Midbrain (tissue), 1 donor: ENCODE measurements around the gene ZNHIT2.

Source experiments
- DNase-seq: peaks from one replicate; lab custom pipeline; 2025; lab: John Stamatoyannopoulos, UW

ZNHIT2 gene

DNA sequence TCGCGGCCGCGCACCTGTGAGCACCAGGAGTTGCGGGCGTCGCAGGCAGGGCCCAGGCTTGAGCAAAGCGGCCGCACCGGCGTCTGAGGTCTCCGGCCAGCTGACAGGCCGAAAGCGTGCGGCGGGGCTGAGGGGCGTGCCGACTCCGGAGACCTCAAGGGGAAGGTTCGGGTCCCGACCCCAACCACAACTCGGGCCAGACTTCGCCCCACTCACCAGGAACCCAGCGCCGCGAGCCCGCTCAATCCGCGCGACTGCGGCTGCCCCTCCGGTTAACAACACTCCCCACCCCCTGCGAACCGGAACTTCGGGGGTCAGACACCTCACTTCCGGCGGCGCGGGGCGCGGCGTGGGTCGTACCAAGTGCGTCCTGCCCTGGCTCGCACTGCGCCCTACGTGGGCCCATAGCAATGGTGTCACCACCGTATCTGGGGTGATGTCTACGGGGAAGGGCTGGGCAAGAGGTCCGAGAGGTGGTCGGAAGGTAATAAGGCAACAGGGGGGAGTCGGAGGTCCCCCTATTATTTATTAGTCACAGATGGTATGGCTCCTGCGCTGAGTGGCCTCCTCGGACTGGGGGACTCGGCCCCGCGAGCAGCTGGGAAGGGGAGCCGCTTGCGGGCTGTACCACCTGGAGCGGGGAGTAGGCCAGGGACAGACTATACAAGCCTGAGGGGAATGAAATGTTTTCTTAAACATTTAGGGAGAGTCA, 16.9 kb upstream of the ZNHIT2 start, which contains the start of gene SYVN1:
TSS of gene SYVN1 (minus strand) at position 280 of the 712 bp plus-strand sequence. CDS start 918 bp downstream, outside the sequence.
- peak; percentile 93 for DNase-seq

GRCh38 chr11:65133724-65134123, 16.2 kb upstream of the ZNHIT2 start:
- no peak for DNase-seq

DNA sequence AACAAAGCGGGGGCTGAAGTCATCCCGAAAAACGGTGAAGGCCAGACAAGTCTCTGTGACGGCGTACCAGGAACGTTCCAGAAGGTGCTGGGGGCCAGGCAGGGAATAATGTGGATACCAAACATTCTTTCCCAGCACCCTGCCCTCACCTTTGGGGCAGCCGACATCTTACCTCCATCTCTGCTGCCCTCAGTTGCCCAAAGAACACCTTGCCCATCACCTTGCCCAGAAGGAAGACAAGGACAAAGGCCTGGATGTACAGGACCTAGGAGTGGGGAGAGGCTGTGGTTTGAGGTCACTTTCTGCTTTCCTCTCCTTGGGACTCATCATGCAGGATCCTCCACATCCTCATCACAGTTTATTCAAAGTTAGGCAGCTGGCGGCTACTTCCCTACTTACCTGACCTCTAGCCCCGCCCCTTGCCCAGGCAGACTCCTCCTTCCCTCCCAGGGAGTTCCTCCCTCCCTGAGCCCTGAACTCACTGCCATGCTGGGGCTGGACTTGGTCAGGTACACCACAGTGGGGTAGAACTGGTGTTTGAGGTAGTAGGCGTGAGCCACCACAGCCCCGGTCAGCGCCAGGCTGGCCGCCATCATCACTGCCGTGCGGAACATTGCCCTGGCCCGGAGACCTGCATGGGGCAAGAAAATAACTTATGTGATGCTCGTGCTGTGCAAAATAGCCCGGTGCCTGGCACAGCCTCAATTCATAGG, 15.6 kb upstream of the ZNHIT2 start:
- no peak for DNase-seq

GRCh38 chr11:65132238-65132987, 14.9 kb upstream of the ZNHIT2 start:
- DNase-seq = no peak

- DNase-seq = no peak
These were observed 14.4 kb upstream of the ZNHIT2 start for GRCh38 chr11:65131895-65132237.

DNA sequence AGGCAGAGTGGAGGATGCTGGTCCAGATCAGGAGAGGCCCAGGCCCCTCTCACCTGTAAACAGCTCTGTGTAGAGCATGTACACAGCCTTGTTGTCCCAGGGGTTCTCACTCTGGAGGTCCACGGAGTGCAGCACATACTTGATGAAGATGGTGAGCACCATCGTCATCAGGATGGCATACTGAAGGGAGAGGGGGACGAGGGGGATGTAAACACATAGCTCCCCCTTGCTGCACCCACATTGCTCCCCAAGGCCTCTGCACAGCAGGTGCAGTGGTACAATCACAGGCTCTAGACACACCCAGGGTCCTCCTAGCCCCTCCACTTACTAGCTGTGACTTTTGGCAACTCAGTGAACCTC, 13.9 kb upstream of the ZNHIT2 start:
- no peak for DNase-seq

DNA sequence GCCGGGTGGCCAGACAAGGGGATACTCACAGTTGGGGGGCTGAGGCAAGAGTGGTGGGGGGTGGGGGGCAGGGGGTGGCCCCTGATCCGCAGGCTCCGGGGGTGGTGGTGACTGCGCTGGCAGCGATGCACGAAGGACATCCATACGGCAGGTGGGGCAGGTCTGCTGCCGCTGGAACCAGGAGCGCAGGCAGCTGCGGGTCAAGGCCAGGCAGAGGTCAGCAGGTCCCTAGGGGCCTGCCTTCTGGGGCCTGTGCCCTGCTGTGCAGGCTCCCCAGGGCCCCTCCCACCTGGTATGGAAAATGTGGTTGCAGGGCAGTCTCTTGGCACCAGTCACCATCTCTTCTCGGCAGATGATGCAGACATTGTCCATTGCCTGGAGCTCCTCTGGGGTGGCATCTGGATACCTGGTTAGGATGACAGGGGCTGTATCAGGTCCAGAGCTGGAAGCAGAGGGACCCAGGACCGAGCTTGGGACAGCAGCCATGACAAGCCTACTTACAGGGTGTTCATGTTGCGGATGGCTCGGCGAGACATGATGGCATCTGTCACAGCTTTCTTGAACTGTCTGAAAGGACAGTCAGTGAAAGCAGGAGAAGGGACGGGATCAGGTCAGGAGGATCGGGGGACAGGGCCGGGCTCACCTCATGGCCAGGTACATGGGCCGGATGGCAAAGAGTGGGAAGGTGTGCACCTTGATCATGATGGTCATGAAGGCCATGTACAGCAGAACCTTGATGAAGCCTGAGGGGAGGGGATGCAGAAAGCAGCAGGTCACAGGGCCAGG, 13.3 kb upstream of the ZNHIT2 start:
- no peak for DNase-seq

DNA sequence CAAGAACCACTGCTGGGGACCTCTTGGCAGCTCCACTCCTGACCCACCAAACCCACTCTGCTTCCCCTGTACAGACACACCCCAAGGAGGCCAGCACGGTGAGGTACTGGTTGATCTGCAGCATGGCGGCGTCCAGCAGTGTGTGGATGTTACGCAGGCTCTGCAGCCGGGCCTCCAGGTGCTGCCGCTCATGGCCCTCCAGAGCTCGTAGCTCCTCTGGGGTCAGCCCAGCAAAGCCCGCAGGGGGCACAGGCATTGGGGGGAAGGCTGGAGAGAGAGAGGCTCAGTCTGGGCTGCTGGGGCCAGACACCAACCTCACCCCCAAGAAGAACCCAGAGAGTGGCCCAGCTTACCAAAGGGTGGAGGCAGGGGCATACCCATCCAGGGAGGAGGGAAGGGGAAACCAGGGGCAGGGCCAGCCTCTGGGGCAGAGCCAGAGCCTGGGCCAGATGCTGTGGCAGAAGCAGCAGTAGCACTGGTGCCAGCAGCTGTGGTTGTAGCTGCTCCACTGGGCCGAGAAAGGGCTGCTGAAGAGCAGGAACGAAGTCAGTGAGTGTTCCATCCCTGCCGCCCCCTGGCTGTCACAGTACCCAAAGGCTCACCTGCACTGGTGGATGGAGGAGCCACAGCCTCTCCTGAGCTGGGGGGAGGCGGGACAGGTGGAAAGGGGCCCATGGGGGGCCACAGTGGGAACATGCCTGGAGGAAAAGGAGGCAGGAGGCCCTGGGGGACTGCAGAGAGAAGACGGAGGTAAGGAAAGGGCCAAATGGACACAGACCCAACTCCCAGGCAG, 12.3 kb upstream of the ZNHIT2 start:
- DNase-seq = no peak

DNA sequence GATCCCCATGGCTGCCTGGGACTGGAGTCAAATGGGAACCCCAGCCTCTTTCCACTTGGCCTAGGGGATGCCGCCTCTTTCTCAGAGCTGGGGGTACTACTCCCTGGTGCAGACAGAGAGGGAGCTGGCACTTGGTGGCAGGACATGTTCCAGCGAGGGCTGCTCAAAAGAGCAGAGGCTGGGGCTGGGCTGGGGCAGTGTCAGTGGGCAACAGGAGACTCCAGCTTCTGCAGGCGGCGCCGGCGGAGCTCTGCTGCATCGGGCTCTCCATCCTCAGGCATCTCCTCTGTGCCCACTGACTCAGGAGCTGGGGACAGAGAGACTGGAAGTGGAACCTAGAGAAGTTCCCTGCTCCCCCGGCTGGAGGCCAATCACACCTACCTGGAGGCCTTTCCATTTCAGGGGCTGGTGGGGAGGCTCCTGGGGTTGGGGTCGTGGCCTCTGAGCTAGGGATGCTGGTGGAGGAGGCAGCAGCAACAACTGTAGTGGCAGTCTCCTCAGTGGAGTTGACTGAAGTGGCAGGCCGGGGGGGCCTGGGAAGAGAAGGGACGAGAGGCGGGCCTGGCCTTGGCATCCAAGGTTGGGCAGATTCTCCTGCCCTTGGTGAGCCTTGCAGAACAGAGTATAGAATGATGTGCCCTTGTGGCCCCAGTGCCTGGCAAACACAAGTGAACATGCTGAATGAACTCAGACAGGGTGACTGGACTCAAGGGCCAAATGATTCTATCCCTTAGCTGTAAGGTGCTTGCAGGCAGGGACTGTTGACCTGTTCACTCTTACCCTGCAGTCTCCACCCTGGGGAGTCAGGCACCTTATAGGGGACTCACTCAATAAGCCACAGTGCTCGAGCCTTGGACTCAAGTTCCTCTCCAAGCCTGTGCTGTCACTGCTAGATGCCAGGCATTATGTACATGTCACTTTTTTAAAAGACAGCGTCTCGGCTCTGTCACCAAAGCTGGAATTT, 11.0 kb upstream of the ZNHIT2 start:
- DNase-seq = no peak

DNA sequence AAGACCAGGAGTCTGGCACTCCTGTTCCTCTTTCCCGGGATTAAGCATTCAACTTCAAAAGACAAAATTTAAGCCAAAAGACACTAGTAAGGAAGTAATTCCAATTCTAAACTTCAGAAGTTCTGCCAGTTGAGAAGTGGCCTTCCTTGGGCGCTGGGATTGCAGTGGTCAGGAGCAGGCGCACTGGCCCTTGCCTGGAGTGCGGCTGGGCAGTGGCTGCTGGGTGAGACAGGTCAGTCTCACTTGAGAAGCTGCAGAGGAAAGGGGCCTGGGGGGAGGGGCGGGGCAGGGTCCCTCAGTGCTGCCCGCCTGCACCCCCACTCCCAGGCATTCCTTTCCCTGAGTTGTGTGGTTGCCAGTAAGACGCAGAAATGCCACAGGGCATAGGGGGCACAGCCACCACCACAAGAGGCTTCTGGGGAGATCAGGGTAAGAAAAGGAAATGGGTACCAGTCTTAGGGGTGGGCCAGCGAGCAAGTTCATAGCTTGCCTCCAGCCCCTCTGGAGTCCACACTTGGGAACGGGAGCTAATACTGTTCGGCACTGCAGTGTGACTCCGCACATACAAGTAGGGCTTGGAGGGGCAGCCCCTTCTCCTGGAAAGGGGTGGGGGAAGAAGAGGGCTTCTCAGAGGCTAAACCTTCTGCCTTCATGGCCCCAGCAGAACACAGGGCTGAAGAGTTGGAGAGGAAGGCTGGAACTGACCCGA, 10.1 kb upstream of the ZNHIT2 start:
- no peak for DNase-seq

GRCh38 chr11:65126624-65127274, 9.2 kb upstream of the ZNHIT2 start:
- DNase-seq = no peak

DNA sequence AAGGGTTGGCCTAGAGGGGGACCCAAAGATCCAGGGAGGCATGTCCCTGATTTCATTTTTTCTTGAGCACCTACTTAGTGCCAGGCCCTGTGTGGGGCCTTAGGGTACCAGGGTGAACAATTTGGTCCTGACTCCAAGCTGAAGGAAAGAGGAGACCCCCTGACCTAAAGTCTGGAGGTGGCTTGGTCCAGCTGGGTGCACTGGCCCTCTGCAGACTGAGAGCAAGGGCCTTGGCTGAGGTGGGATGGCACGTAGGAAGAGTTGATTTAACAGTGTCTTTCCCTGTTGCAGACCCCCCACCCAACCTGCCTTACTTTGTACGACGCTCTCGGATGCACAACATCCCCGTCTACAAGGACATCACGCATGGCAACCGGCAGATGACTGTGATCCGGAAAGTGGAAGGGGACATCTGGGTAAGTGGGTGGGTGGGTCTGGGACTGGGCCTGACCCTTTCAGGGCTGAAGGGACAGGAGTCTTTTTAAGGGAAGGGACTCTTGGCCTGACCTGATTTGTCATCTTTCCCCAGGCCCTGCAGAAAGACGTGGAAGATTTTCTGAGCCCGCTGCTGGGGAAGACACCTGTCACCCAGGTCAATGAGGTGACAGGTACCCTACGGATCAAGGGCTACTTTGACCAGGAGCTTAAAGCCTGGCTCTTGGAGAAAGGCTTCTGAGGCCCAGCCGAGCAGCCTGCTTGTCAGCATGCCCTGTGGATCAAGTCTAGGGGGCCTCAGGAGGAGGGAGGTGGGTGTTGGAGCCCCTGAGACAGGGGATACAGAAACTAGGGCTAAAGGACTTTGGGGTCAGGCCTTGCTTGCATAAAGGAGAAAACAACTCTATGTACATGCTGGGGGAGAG, 7.9 kb upstream of the ZNHIT2 start:
- DNase-seq = no peak

- DNase-seq = no peak
These were observed 7.1 kb upstream of the ZNHIT2 start for GRCh38 chr11:65124480-65125196.

DNA sequence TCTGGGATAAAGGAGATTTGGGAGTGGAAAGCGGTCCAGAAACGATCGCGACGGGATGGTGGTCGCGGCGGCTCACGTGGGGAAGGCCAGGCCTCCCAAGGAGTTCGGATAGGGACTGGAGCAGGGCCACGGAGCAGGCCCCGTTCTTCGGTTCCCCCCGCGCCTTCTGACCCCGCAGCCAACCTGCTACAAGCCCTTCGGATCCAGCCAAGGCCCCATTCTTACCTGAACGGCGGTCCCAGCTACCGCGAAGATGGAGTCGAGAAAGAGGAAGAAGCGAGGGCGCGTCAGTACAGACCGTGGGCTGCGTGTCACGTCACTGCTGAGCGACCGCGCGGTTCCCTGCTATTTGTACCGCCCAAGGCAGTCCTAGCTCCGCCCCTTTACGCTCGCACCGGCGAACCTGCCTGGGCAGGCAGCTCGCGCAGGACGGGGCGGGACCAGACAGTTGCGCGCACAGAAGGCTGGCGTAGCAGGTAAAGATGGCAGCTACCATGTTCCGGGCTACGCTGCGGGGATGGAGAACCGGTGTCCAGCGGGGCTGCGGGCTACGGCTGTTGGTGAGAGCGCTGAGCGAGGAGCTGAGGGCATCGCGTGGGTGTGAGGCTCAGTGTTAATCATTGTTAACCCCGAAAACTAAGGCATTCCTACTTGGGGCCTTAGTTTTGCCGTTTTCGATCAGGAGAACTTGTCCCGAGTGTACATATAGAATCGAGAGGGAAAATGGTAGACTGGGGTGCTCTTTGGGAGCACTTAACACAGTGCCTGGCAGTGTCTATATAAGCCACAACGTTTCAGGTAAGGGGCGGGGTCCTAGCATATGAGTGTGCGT, 4.6 kb upstream of the ZNHIT2 start, which contains the start of the genes FAU and MRPL49:
TSS of gene FAU (minus strand) at position 270 of the 832 bp plus-strand sequence. CDS start 321 bp downstream, outside the sequence.
TSS of gene MRPL49 (plus strand) at position 457 of the 832 bp plus-strand sequence. CDS start at position 483, 26 bp downstream.
- peak; percentile 95 for DNase-seq

GRCh38 chr11:65121447-65121864, 4.0 kb upstream of the ZNHIT2 start:
- no peak for DNase-seq

- no peak for DNase-seq
These were observed 3.3 kb upstream of the ZNHIT2 start for GRCh38 chr11:65120831-65121230.
